ENCODE results near the gene FAM98B. TPM values are rescaled to one million over a fixed set of nuclear protein-coding genes. Genes with fewer than 3 reads are reported as not detected.
"Not testable (repeated sequence)": the region's sequence is repeated elsewhere in the genome, so short reads cannot be mapped to it uniquely, and the experiment has no call there.

Gene FAM98B
- total RNA-seq, 1 experiment from 2014 or later = 18.9 TPM

- no peak overlapping the region for H3K4me3 ChIP-seq (ENCODE audit: low read length)
Measured at GRCh38 chr15:38425269-38425668, 28.7 kb upstream of the FAM98B start.

GRCh38 chr15:38427380-38427779 is 26.5 kb upstream of the FAM98B start:
- Histone ChIP-seq H3K27me3 (ENCODE audit: low read length) (no peaks in the 10 kb centered on the region), H3K36me3 (ENCODE audit: insufficient read depth, low read length) (no peaks in the 10 kb centered on the region), H3K4me1 (ENCODE audit: low read length) (no peaks in the 10 kb centered on the region), H3K27ac (ENCODE audit: low read length) (no peak overlapping the region), H3K4me3 (ENCODE audit: low read length) (no peak overlapping the region), H3K9me3 (ENCODE audit: low read length) (no peaks in the 10 kb centered on the region), H3K9ac (ENCODE audit: low read length) (no peak overlapping the region), H2AFZ (ENCODE audit: low read length) (no peak overlapping the region), H3K9me2 (replicated peaks; ENCODE audit: insufficient read depth, low read length) (no peaks in the 10 kb centered on the region), H4K20me1 (ENCODE audit: insufficient read depth, low read depth, low read length) (no peaks in the 10 kb centered on the region), H3K79me2 (ENCODE audit: low read length) (no peaks in the 10 kb centered on the region), H3K4me2 (ENCODE audit: low read depth, low read length, poor library complexity, severe bottlenecking) (no peak overlapping the region)
- peak; percentile 52 for DNase-seq

More at GRCh38 chr15:38425269-38425668, 28.7 kb upstream of the FAM98B start:
- Histone ChIP-seq H3K36me3 (ENCODE audit: insufficient read depth, low read length) (no peaks in the 10 kb centered on the region), H3K9me2 (replicated peaks; ENCODE audit: insufficient read depth, low read length) (no peaks in the 10 kb centered on the region), H3K9ac (ENCODE audit: low read length) (no peak overlapping the region), H3K27me3 (ENCODE audit: low read length) (no peaks in the 10 kb centered on the region), H3K4me1 (ENCODE audit: low read length) (no peaks in the 10 kb centered on the region), H3K9me3 (ENCODE audit: low read length) (no peaks in the 10 kb centered on the region), H3K4me2 (ENCODE audit: low read depth, low read length, poor library complexity, severe bottlenecking) (no peak overlapping the region), H3K27ac (ENCODE audit: low read length) (no peak overlapping the region), H2AFZ (ENCODE audit: low read length) (no peak overlapping the region), H3K79me2 (ENCODE audit: low read length) (no peaks in the 10 kb centered on the region), H4K20me1 (ENCODE audit: insufficient read depth, low read depth, low read length) (no peaks in the 10 kb centered on the region)
- DNase-seq = no peak

DNA sequence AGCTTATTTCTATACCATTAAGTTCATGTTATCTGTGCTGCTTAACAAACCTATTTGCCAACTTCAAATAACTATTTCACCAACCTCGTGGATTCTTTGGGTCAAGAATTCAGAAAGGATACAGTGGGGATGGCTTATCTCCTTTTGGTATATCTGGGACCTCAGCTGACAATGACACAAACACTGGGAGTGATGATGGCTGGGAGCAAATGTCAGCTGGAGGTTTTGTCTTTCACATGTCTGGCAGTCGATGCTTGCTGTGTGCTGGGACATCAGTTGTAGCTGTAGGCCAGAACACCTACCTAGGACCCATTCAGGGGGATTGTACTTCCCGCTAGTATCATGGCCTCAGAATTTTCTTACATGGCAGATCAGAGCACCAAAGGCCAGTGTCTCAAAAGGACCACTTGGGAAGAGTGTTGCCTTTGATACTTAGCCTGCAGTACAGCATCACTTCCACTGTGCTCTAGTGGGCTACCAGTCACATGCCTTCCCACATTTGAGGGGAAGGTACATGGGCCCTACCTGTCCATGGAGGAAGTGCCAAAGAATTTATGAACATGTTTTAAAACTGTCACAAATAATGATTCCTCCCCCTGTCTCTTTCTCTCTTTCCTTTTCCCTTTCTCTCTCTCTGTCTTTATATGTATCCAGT is 23.7 kb upstream of the FAM98B start:
- Histone ChIP-seq H3K4me3 (ENCODE audit: low read length) (no peak overlapping the region), H3K4me2 (ENCODE audit: low read depth, low read length, poor library complexity, severe bottlenecking) (no peak overlapping the region), H4K20me1 (ENCODE audit: insufficient read depth, low read depth, low read length) (no peaks in the 10 kb centered on the region), H3K9ac (ENCODE audit: low read length) (no peak overlapping the region), H2AFZ (ENCODE audit: low read length) (no peak overlapping the region), H3K27ac (ENCODE audit: low read length) (no peak overlapping the region), H3K36me3 (ENCODE audit: insufficient read depth, low read length) (no peaks in the 10 kb centered on the region), H3K27me3 (ENCODE audit: low read length) (no peaks in the 10 kb centered on the region), H3K9me3 (ENCODE audit: low read length) (no peaks in the 10 kb centered on the region), H3K4me1 (ENCODE audit: low read length) (no peaks in the 10 kb centered on the region), H3K79me2 (ENCODE audit: low read length) (no peaks in the 10 kb centered on the region), H3K9me2 (replicated peaks; ENCODE audit: insufficient read depth, low read length) (no peaks in the 10 kb centered on the region)
- no peak for DNase-seq

- Histone ChIP-seq H4K20me1 (ENCODE audit: insufficient read depth, low read depth, low read length) (no peaks in the 10 kb centered on the region), H3K27me3 (ENCODE audit: low read length) (no peaks in the 10 kb centered on the region), H3K4me3 (ENCODE audit: low read length) (no peak overlapping the region), H3K9me2 (replicated peaks; ENCODE audit: insufficient read depth, low read length) (no peaks in the 10 kb centered on the region), H3K4me1 (ENCODE audit: low read length) (peaks cover 11% of the 10 kb centered on the region), H3K9ac (ENCODE audit: low read length) (no peak overlapping the region), H3K9me3 (ENCODE audit: low read length) (no peaks in the 10 kb centered on the region), H3K27ac (ENCODE audit: low read length) (no peak overlapping the region), H3K36me3 (ENCODE audit: insufficient read depth, low read length) (no peaks in the 10 kb centered on the region), H3K79me2 (ENCODE audit: low read length) (no peaks in the 10 kb centered on the region), H3K4me2 (ENCODE audit: low read depth, low read length, poor library complexity, severe bottlenecking) (no peak overlapping the region), H2AFZ (ENCODE audit: low read length) (no peak overlapping the region)
- DNase-seq = no peak
Measured at GRCh38 chr15:38436993-38437392, 16.9 kb upstream of the FAM98B start.

GRCh38 chr15:38437603-38438002 is 16.3 kb upstream of the FAM98B start:
- DNase-seq; H3K9ac ChIP-seq (ENCODE audit: low read length); H3K4me3 ChIP-seq (ENCODE audit: low read length); H3K36me3 ChIP-seq (ENCODE audit: insufficient read depth, low read length); H3K27ac ChIP-seq (ENCODE audit: low read length); H4K20me1 ChIP-seq (ENCODE audit: insufficient read depth, low read depth, low read length); H3K4me2 ChIP-seq (ENCODE audit: low read depth, low read length, poor library complexity, severe bottlenecking); H3K27me3 ChIP-seq (ENCODE audit: low read length); H3K9me3 ChIP-seq (ENCODE audit: low read length); H3K9me2 ChIP-seq (replicated peaks; ENCODE audit: insufficient read depth, low read length); H3K79me2 ChIP-seq (ENCODE audit: low read length); H2AFZ ChIP-seq (ENCODE audit: low read length): not testable (repeated sequence)
- peaks cover 11% of the 10 kb centered on the region for H3K4me1 ChIP-seq (ENCODE audit: low read length)

- H3K4me2 ChIP-seq (ENCODE audit: low read depth, low read length, poor library complexity, severe bottlenecking) = no peak overlapping the region
- H3K9me3 ChIP-seq (ENCODE audit: low read length) = no peaks in the 10 kb centered on the region
- no peaks in the 10 kb centered on the region for H3K9me2 ChIP-seq (replicated peaks; ENCODE audit: insufficient read depth, low read length)
- H4K20me1 ChIP-seq (ENCODE audit: insufficient read depth, low read depth, low read length) = no peaks in the 10 kb centered on the region
- no peak overlapping the region for H2AFZ ChIP-seq (ENCODE audit: low read length)
- H3K4me1 ChIP-seq (ENCODE audit: low read length) = peaks cover 11% of the 10 kb centered on the region
- H3K79me2 ChIP-seq (ENCODE audit: low read length) = no peaks in the 10 kb centered on the region
- no peak for DNase-seq
- H3K4me3 ChIP-seq (ENCODE audit: low read length) = no peak overlapping the region
- no peaks in the 10 kb centered on the region for H3K27me3 ChIP-seq (ENCODE audit: low read length)
- H3K36me3 ChIP-seq (ENCODE audit: insufficient read depth, low read length) = no peaks in the 10 kb centered on the region
- no peak overlapping the region for H3K9ac ChIP-seq (ENCODE audit: low read length)
- no peak overlapping the region for H3K27ac ChIP-seq (ENCODE audit: low read length)
Measured at GRCh38 chr15:38438031-38438986, 15.6 kb upstream of the FAM98B start.

GRCh38 chr15:38440353-38441129 is 13.4 kb upstream of the FAM98B start:
- Histone ChIP-seq H3K4me2 (ENCODE audit: low read depth, low read length, poor library complexity, severe bottlenecking) (peak overlapping the region; percentile 9), H3K79me2 (ENCODE audit: low read length) (no peaks in the 10 kb centered on the region), H3K4me3 (ENCODE audit: low read length) (no peak overlapping the region), H3K4me1 (ENCODE audit: low read length) (peaks cover 11% of the 10 kb centered on the region), H3K27me3 (ENCODE audit: low read length) (no peaks in the 10 kb centered on the region), H3K36me3 (ENCODE audit: insufficient read depth, low read length) (no peaks in the 10 kb centered on the region), H3K9ac (ENCODE audit: low read length) (no peak overlapping the region), H3K9me2 (replicated peaks; ENCODE audit: insufficient read depth, low read length) (no peaks in the 10 kb centered on the region), H3K9me3 (ENCODE audit: low read length) (no peaks in the 10 kb centered on the region), H3K27ac (ENCODE audit: low read length) (no peak overlapping the region), H4K20me1 (ENCODE audit: insufficient read depth, low read depth, low read length) (no peaks in the 10 kb centered on the region), H2AFZ (ENCODE audit: low read length) (peak overlapping the region; percentile 53; the same call in 1 of the 2 replicates)
- peak; percentile 82 for DNase-seq

- H3K9ac ChIP-seq (ENCODE audit: low read length) = no peak overlapping the region
- no peaks in the 10 kb centered on the region for H3K9me3 ChIP-seq (ENCODE audit: low read length)
- peaks cover 11% of the 10 kb centered on the region for H3K4me1 ChIP-seq (ENCODE audit: low read length)
- H3K9me2 ChIP-seq (replicated peaks; ENCODE audit: insufficient read depth, low read length) = no peaks in the 10 kb centered on the region
- no peak overlapping the region for H2AFZ ChIP-seq (ENCODE audit: low read length)
- no peak overlapping the region for H3K4me3 ChIP-seq (ENCODE audit: low read length)
- no peaks in the 10 kb centered on the region for H3K36me3 ChIP-seq (ENCODE audit: insufficient read depth, low read length)
- no peak overlapping the region for H3K4me2 ChIP-seq (ENCODE audit: low read depth, low read length, poor library complexity, severe bottlenecking)
- no peaks in the 10 kb centered on the region for H3K79me2 ChIP-seq (ENCODE audit: low read length)
- DNase-seq = no peak
- no peaks in the 10 kb centered on the region for H3K27me3 ChIP-seq (ENCODE audit: low read length)
- no peaks in the 10 kb centered on the region for H4K20me1 ChIP-seq (ENCODE audit: insufficient read depth, low read depth, low read length)
- H3K27ac ChIP-seq (ENCODE audit: low read length) = no peak overlapping the region
Measured at GRCh38 chr15:38441130-38441519, 12.8 kb upstream of the FAM98B start.
